Measurements from ENCODE around the gene NFATC2.

Gene NFATC2

DNA sequence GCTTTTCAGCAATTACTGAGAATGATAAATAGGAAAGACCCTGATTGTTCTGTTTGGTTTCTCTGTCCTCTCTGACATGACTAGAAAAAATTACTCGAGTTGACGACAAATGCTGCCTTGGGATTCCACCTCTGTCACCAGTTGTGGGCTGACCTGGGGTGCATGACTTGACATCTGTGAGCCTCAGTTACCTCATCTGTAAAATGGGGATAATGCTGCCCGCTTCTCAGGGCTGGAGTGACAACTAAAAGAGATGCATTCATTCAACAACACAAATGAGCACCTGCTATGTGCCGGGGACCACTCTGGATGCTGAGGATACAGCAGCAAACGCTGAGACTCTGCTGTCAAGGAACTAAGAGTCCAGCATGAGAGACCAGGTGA is 94.8 kb downstream of the NFATC2 start:
- no peak for DNase-seq

- no peak for DNase-seq
Measured at GRCh38 chr20:51447097-51447764, 95.3 kb downstream of the NFATC2 start.

GRCh38 chr20:51446656-51447055 is 95.9 kb downstream of the NFATC2 start:
- no peak for DNase-seq

- DNase-seq: no peak
Measured at GRCh38 chr20:51446230-51446629, 96.3 kb downstream of the NFATC2 start.

GRCh38 chr20:51445591-51445990 is 96.9 kb downstream of the NFATC2 start:
- no peak for DNase-seq

DNA sequence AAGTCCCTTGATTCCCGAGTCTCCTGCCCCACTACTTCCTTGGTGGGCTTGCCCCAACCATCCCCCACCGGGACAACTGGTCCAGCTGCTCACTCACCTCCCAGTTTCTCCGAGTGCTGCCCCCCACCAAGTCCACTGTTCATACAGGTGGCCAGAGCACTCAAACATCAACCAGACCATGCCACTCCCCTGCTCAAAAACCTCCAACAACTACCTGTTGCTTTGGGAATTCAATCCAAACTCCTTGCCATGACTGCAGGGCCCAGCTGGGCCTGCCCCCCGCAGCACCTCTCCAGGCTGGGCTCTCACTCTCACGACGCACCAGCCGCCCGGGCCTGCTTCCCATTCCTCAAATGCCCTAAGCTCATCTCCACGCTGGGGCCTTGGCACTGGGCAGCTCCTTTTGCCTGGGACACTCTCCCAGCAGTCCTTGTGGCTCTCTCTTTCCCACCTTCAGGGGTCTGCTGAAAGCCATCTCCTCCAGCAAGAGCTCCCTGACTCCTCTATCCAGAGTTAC is 97.5 kb downstream of the NFATC2 start:
- DNase-seq: no peak

GRCh38 chr20:51444467-51444866 is 98.1 kb downstream of the NFATC2 start:
- DNase-seq: no peak

DNA sequence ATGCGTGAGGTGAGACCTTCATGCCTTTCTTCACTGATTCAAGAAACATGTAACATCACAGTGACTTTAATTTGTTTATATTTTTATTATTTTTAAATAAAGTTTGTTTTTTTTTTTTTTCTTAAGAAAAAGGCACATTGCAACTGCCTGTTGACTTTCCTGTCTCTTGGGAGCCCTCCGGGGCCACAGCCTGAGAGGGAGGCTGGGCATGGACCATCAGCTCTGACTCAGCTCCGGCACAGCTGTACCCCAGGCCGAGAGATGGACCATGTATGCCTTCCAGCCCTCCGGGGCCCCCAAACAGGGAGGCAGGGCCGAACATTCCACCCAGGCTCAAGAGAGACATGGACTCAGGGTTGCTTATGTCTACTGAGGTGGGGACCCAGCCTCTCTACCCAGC is 99.9 kb downstream of the NFATC2 start:
- no peak for DNase-seq

DNA sequence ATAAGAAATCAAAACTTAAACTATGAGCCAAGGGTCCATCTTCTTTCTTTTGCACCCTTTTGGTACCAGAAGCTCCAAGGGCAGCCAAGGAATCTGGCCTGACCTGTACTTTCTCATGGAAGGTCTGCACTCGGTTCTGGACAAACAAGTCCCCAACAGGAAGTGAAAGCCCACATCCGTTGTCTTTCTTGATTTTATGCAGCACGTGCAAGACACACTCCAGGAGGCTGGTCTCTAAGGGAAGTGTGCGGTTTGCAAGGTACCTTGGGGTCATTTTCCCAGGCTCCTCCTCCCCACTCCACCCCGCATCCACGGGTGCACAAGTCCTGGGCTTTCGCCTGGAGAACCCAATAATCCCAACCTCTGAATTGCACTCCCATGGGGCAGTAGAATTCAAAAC is 101.9 kb downstream of the NFATC2 start:
- no peak for DNase-seq

GRCh38 chr20:51439160-51439689 is 103.3 kb downstream of the NFATC2 start:
- DNase-seq: no peak

GRCh38 chr20:51438136-51438535 is 104.4 kb downstream of the NFATC2 start:
- DNase-seq: no peak

- no peak for DNase-seq
Measured at GRCh38 chr20:51437182-51437924, 105.2 kb downstream of the NFATC2 start.

GRCh38 chr20:51434580-51435247 is 107.8 kb downstream of the NFATC2 start:
- DNase-seq: no peak

GRCh38 chr20:51434026-51434425 is 108.5 kb downstream of the NFATC2 start:
- DNase-seq: no peak

DNA sequence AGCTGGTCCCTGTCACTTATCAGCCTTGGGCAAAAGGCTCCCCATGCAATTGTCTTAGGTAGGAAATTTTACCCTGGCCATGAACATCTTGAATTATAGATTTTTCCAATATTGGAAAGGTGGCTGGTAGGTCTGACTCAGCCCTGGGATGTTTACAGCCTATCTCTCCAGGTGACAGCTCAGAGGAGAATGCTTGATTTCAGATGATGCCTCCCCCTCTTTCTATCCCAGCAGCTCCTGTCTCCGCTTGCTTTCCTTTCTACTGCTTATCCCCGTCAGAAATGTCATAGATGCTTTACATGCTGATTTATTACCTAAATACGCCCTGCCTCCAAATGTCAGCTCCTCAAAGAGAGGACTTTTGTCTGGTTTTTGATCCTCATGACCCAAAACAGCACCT is 109.6 kb downstream of the NFATC2 start:
- DNase-seq: no peak

- DNase-seq: no peak
Measured at GRCh38 chr20:51432251-51432784, 110.2 kb downstream of the NFATC2 start.

DNA sequence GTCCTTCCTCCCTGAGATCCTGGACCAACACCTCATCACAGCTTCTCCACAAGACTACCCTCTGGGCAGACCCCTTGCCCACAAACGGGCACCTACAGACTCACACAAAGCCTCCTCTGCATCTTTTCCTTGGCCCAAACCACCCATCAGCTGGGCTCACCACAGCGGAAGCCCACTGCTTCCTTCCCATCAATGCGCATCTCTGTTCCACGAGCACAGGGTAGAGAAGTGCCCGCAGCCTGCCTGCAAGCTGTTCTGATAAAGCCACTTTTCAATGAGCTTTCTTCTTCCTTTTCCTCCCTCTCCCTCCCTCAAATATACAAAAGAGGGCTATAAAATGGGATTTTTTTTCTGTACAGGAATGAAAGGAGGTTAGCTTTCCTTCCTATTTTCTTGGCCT is 111.2 kb downstream of the NFATC2 start:
- DNase-seq: no peak

- no peak for DNase-seq
Measured at GRCh38 chr20:51430198-51430950, 112.1 kb downstream of the NFATC2 start.

DNA sequence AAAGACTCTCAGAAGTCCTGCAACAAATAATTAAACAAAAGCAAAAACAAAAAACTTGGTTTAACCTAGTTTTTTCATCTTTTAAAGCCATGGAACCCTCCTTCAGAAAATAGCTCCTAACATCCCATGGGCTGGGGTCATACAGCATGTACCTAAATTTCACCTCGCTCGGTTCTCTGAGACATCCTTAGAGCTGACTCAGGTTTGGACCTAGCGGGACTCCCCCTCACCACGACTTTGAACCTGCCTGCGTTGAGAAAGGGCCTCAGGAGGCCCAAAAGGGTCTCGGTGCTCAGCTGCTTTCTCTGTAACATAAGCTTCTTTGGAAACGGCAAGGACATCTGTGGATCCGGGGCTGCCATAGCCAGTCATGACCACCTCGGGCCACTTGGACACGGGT is 112.8 kb downstream of the NFATC2 start:
- DNase-seq: no peak

- DNase-seq: no peak
Measured at GRCh38 chr20:51429144-51429482, 113.4 kb downstream of the NFATC2 start.

DNA sequence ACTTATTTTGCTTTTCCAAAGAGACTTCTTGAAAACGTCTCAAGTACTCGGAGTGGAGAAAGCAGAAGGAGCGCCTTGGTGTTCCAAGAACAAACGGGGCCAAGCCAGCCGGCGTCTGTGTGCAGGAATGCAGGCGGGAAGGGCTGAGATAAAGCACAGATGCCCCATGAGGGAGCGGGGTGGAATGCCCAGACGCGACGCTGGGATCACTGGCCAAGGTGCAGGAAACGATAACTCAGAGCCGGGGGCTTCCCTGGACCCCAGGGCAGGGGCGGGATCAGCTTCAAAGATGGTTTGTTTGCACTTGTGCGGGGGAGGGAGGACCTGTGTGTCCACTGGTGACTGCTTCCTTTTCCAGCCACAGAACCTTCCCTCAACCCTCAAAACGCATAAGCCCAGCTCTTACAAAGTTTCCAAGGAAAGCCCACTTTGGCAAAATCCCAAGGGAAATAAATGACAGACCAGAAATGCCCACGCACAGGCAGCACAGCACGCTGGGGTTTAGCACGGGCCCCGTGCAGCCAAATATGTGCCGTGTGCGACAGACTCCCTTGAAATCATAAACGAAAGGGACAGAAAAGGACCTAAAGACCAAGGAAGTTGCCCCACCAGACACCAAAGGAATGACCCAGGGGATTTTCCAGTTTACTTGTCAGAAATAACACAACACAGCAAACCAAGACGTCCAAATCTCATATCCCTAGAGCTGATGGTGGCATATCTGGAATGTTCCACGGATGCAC is 113.9 kb downstream of the NFATC2 start:
- no peak for DNase-seq

All from cerebellar nuclear complex (tissue), 1 donor.